Colonic mucosa (tissue), 4 donors: ENCODE results near the gene SERINC5. TPM values are rescaled to one million over a fixed set of nuclear protein-coding genes. Genes with fewer than 3 reads are reported as not detected.

Experiments
- DNase-seq: peaks from one replicate; pipeline ENCODE4 v3.0.0-alpha.2; 2020
- H3K27ac ChIP-seq: fragments of 200-600 bp; one replicate; pipeline ENCODE4 v1.8.0; 2021
- H3K27me3 ChIP-seq: fragments of 200-600 bp; one replicate; pipeline ENCODE4 v1.8.0; 2021
- H3K36me3 ChIP-seq: fragments of 200-600 bp; one replicate; pipeline ENCODE4 v1.8.0; 2021
- H3K4me1 ChIP-seq: fragments of 200-600 bp; one replicate; pipeline ENCODE4 v1.8.0; 2021; ENCODE audit warnings: mild to moderate bottlenecking
- H3K4me3 ChIP-seq: fragments of 200-600 bp; one replicate; pipeline ENCODE4 v1.8.0; 2021
- H3K9ac ChIP-seq, 2 donors: one replicate each; pipeline ENCODE4 v1.7.0; 2013; ENCODE audit warnings: control low read depth in 2 of 2, low read depth in 2 of 2, low read length in 2 of 2
- H3K9me3 ChIP-seq: fragments of 200-600 bp; one replicate; pipeline ENCODE4 v1.8.0; 2021
- intact Hi-C: fragments of 100-400 bp; cut with DNase I; formaldehyde crosslinking; loops from one replicate; pipeline ENCODE4 v1.14.1; 2022
- total RNA-seq, 2 donors: library from RNA; stranded (reverse); fragmentation: NEBNext Ultra II Directional in 1 of 2; extraction: Animal tissue kit (Norgen Biotek cat#: 25700) in 1 of 2; gene quantifications; one replicate each; pipeline ENCODE4 v1.2.1, GENCODE V29; 2021
- TF ChIP-seq, protein P1 (sequence below): fragments of 200-600 bp; IDR thresholded peaks from one replicate; pipeline ENCODE4 v1.8.0; 2022; ENCODE audit warnings: antibody characterized with exemption, mild to moderate bottlenecking
- donor health status: healthy.
- donor health status: DM: no; HTN: no; CAD: no.
- donor health status: DM: no; HTN: no; CAD: no.

Gene SERINC5
- total RNA-seq, 2 donors from 2014 or later: 138 to 141 TPM

DNA sequence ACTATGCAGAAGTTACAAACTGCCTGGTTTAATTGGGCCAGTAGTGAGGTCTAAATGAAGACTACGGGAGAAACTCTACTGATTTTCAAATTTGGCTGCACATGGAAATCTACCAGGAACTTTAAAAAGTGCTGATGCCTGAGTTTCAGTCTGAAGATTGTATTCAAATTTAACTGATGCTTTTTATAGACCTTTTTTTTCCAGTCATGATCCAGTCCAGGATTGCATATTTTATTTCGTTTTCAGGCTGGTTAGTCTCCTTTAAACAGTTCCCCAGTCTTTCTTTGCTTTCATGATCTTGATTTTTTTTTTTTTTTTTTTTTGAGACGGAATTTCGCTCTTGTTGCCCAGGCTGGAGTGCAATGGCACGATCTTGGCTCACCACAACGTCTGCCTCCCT is 40.3 kb upstream of the SERINC5 start:
- no peak overlapping the region for H3K4me3 ChIP-seq
- H3K9me3 ChIP-seq: no peaks in the 10 kb centered on the region
- TF ChIP-seq, protein P1, sequence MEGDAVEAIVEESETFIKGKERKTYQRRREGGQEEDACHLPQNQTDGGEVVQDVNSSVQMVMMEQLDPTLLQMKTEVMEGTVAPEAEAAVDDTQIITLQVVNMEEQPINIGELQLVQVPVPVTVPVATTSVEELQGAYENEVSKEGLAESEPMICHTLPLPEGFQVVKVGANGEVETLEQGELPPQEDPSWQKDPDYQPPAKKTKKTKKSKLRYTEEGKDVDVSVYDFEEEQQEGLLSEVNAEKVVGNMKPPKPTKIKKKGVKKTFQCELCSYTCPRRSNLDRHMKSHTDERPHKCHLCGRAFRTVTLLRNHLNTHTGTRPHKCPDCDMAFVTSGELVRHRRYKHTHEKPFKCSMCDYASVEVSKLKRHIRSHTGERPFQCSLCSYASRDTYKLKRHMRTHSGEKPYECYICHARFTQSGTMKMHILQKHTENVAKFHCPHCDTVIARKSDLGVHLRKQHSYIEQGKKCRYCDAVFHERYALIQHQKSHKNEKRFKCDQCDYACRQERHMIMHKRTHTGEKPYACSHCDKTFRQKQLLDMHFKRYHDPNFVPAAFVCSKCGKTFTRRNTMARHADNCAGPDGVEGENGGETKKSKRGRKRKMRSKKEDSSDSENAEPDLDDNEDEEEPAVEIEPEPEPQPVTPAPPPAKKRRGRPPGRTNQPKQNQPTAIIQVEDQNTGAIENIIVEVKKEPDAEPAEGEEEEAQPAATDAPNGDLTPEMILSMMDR: no peak
- no peaks in the 10 kb centered on the region for H3K36me3 ChIP-seq
- DNase-seq: no peak
- no peak overlapping the region for H3K27ac ChIP-seq
- H3K27me3 ChIP-seq: no peaks in the 10 kb centered on the region
- intact Hi-C loops: no loop called here
- H3K9ac ChIP-seq: no peak overlapping the region
- no peaks in the 10 kb centered on the region for H3K4me1 ChIP-seq

GRCh38 chr5:80291761-80292160 is 35.9 kb upstream of the SERINC5 start:
- TF ChIP-seq, protein P1: no peak
- H3K27ac ChIP-seq: no peak overlapping the region
- no peaks in the 10 kb centered on the region for H3K9me3 ChIP-seq
- H3K4me3 ChIP-seq: no peak overlapping the region
- DNase-seq: no peak
- no peaks in the 10 kb centered on the region for H3K27me3 ChIP-seq
- H3K9ac ChIP-seq: no peak overlapping the region
- H3K36me3 ChIP-seq: no peaks in the 10 kb centered on the region
- H3K4me1 ChIP-seq: no peaks in the 10 kb centered on the region
- intact Hi-C loops: no loop called here

- Histone ChIP-seq H3K4me1 (no peaks in the 10 kb centered on the region), H3K4me3 (no peak overlapping the region)
- no peak for DNase-seq
Observed at GRCh38 chr5:80289320-80289719, 33.5 kb upstream of the SERINC5 start.

GRCh38 chr5:80288177-80288576 is 32.3 kb upstream of the SERINC5 start:
- H3K27me3 ChIP-seq: no peaks in the 10 kb centered on the region
- no peaks in the 10 kb centered on the region for H3K36me3 ChIP-seq
- no peak overlapping the region for H3K27ac ChIP-seq
- H3K4me3 ChIP-seq: no peak overlapping the region
- no peaks in the 10 kb centered on the region for H3K9me3 ChIP-seq
- intact Hi-C loops: no loop called here
- H3K9ac ChIP-seq: no peak overlapping the region
- DNase-seq: no peak
- TF ChIP-seq, protein P1: no peak
- H3K4me1 ChIP-seq: no peaks in the 10 kb centered on the region

More at GRCh38 chr5:80289320-80289719, 33.5 kb upstream of the SERINC5 start:
- Histone ChIP-seq H3K36me3 (no peaks in the 10 kb centered on the region), H3K9ac (no peak overlapping the region), H3K27me3 (no peaks in the 10 kb centered on the region), H3K27ac (no peak overlapping the region), H3K9me3 (no peaks in the 10 kb centered on the region)
- TF ChIP-seq, protein P1: no peak
- intact Hi-C loops: no loop called here

GRCh38 chr5:80284720-80285119 is 28.9 kb upstream of the SERINC5 start:
- Histone ChIP-seq H3K27me3 (no peaks in the 10 kb centered on the region), H3K36me3 (no peaks in the 10 kb centered on the region), H3K9ac (no peak overlapping the region), H3K4me1 (no peaks in the 10 kb centered on the region), H3K9me3 (no peaks in the 10 kb centered on the region), H3K27ac (no peak overlapping the region), H3K4me3 (no peak overlapping the region)
- no peak for DNase-seq
- TF ChIP-seq, protein P1: no peak
- intact Hi-C loops: loop anchor here (5.0 kb wide), 1 partner anchor 182 kb away; no protein-coding TSS in a partner anchor
